Activated T-cell treated with anti-CD3 and anti-CD28 coated beads, Interleukin-2, amount 50 U/mL, for 24 hours (primary cell): Measurements from ENCODE around the gene ZNF615.
"Not testable (repeated sequence)": the region's sequence is repeated elsewhere in the genome, so short reads cannot be mapped to it uniquely, and the experiment has no call there.

Experiments
- DNase-seq: peaks from one replicate; pipeline ENCODE4 v3.0.0-alpha.2; 2020
- H3K27ac Mint-ChIP-seq: 2 replicates; pipeline ENCODE4 v1.8.0; 2020; ENCODE audit warnings: mild to moderate bottlenecking, mixed read lengths
- H3K27me3 Mint-ChIP-seq: 2 replicates; pipeline ENCODE4 v1.8.0; 2020; ENCODE audit warnings: mixed read lengths
- H3K36me3 Mint-ChIP-seq: 2 replicates; pipeline ENCODE4 v1.8.0; 2020; ENCODE audit warnings: low read depth, mixed read lengths
- H3K4me1 Mint-ChIP-seq: 2 replicates; pipeline ENCODE4 v1.8.0; 2020; ENCODE audit warnings: low read depth, mixed read lengths
- H3K4me3 Mint-ChIP-seq: 2 replicates; pipeline ENCODE4 v1.8.0; 2020; ENCODE audit warnings: mild to moderate bottlenecking, moderate library complexity, mixed read lengths
- H3K9me3 Mint-ChIP-seq: 2 replicates; pipeline ENCODE4 v1.8.0; 2020; ENCODE audit warnings: mixed read lengths

The ZNF615 gene

DNA sequence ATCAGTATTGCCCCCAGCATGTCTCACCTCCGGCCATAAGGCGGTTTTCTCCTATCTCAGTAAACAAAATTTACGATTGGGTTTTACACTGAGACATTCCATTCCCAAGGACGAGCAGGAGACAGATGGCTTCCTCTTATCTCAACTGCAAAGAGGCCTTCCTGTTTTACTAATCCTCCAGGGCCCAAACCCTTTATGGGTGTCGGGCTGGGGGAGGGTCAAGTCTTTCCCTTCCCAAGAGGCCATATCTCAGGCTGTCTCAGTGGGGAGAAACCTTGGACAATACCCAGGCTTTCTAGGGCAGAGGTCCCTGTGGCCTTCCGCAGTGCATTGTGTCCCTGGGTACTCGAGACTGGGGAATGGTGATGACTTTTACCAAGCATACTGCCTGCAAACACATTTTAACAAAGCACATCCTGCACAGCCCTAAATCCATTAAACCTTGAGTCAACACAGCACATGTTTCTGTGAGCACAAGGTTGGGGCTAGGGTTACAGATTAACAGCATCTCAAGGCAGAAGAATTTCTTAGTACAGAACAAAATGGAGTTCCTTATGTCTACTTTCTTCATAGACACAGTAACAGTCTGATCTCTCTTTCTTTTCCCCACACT is 47.3 kb downstream of the ZNF615 start:
- not testable (repeated sequence) for H3K27me3 Mint-ChIP-seq, H3K4me1 Mint-ChIP-seq, H3K27ac Mint-ChIP-seq, DNase-seq, H3K4me3 Mint-ChIP-seq
- H3K36me3 Mint-ChIP-seq, result peaks cover 91% of the 10 kb centered on the region
- H3K9me3 Mint-ChIP-seq, result peaks cover 83% of the 10 kb centered on the region

DNA sequence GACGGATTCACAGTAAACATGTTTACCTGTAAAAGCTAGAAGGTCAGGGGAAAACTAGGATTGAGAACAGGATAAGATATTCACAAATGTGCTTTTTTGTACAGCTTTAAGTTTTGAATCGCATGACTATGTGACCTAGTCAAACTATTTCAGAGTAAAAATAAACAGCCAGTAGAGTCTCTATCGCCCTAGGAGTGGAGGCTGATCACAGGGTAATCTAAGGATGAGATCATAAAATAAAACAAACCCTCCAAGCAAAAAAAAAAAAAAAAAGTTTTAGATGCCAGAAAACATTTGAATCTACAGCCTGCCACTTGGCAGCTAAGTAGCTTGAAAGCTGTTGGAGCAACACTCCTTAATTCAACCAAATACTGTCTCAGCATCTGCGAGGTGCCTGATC is 48.2 kb downstream of the ZNF615 start:
- H3K9me3 Mint-ChIP-seq, result peaks cover 80% of the 10 kb centered on the region
- H3K4me1 Mint-ChIP-seq, result no peaks in the 10 kb centered on the region
- H3K27me3 Mint-ChIP-seq, result no peaks in the 10 kb centered on the region
- H3K36me3 Mint-ChIP-seq, result peaks cover 88% of the 10 kb centered on the region
- H3K27ac Mint-ChIP-seq, result no peak overlapping the region
- DNase-seq, result no peak
- no peak overlapping the region for H3K4me3 Mint-ChIP-seq

DNA sequence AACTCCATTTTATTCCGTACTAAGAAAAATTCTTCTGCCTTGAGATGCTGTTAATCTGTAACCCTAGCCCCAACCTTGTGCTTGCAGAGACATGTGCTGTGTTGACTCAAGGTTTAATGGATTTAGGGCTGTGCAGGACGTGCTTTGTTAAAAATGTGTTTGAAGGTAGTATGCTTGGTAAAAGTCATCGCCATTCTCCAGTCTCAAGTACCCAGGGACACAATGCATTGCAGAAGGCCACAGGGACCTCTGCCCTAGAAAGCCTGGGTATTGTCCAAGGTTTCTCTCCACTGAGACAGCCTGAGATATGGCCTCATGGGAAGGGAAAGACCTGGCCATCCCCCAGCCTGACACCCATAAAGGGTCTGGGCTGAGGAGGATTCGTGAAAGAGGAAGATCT is 50.2 kb downstream of the ZNF615 start:
- not testable (repeated sequence) for H3K4me3 Mint-ChIP-seq, DNase-seq, H3K27me3 Mint-ChIP-seq, H3K27ac Mint-ChIP-seq, H3K4me1 Mint-ChIP-seq
- peaks cover 71% of the 10 kb centered on the region for H3K9me3 Mint-ChIP-seq
- peaks cover 76% of the 10 kb centered on the region for H3K36me3 Mint-ChIP-seq

DNA sequence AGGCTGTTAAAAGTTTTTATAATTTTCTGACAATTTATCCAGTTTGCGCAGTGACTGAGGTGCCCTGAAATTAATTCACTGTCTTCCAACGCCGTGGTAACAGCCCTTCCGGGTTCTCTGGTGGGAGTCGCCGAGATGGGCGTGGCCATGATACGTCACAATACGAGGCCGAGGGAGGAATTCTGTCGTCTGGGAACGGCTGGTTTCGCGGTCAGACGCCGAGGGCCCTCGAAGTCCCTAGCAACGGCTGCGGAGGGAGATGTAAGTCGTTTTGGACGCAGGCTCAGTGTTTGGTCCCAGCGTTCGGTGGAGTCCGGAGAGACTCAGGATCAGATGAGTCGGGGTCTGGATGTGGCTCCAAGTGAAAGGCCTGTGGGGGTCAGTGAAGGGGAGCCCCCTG is 59.0 kb downstream of the ZNF615 start:
- peaks cover 73% of the 10 kb centered on the region for H3K9me3 Mint-ChIP-seq
- H3K36me3 Mint-ChIP-seq, result peaks cover 73% of the 10 kb centered on the region
- no peaks in the 10 kb centered on the region for H3K4me1 Mint-ChIP-seq
- no peak overlapping the region for H3K27ac Mint-ChIP-seq
- H3K27me3 Mint-ChIP-seq, result no peaks in the 10 kb centered on the region
- H3K4me3 Mint-ChIP-seq, result no peak overlapping the region
- DNase-seq, result no peak

DNA sequence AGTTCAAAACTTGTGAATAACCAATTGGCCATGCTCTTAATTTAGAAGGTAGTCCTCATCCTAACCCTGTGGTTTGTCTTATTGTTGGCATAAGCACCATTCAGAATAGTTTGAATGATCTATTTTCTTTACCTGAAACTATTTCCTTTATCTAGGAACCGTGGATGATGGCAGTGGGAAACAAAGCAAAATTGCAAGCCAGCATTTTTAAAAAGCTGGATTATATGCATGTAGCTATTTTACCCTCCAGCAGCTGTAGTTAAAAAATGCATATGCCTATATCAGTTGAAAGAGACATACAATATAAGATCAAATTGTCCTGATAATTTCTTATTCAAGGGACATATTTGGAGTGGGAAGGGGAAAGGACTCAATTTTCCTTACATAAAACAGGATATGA is 61.4 kb downstream of the ZNF615 start:
- no peak for DNase-seq
- peaks cover 85% of the 10 kb centered on the region for H3K36me3 Mint-ChIP-seq
- H3K9me3 Mint-ChIP-seq, result peaks cover 81% of the 10 kb centered on the region
- H3K4me1 Mint-ChIP-seq, result no peaks in the 10 kb centered on the region
- no peak overlapping the region for H3K27ac Mint-ChIP-seq
- H3K27me3 Mint-ChIP-seq, result no peaks in the 10 kb centered on the region
- no peak overlapping the region for H3K4me3 Mint-ChIP-seq

DNA sequence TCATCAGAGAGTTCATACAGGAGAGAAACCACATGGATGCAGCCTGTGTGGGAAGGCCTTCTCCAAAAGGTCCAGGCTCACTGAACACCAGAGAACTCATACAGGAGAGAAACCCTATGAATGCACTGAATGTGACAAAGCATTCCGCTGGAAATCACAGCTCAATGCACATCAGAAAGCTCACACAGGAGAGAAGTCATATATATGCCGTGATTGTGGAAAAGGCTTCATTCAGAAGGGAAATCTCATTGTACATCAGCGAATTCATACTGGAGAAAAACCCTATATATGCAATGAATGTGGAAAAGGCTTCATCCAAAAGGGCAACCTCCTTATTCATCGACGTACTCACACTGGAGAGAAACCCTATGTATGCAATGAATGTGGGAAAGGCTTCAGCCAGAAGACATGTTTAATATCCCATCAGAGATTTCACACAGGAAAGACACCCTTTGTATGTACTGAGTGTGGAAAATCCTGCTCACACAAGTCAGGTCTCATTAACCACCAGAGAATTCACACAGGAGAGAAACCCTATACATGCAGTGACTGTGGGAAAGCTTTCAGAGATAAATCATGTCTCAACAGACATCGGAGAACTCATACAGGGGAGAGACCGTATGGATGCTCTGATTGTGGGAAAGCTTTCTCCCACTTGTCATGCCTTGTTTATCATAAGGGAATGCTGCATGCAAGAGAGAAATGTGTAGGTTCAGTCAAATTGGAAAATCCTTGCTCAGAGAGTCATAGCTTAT is 63.0 kb downstream of the ZNF615 start:
- DNase-seq, result no peak
- Mint-ChIP-seq H3K27me3 (no peaks in the 10 kb centered on the region), H3K4me3 (no peak overlapping the region), H3K27ac (no peak overlapping the region), H3K4me1 (no peaks in the 10 kb centered on the region), H3K9me3 (peaks cover 84% of the 10 kb centered on the region), H3K36me3 (peaks cover 93% of the 10 kb centered on the region)
